Endothelial cell of hepatic sinusoid (primary cell): ENCODE results near the gene ARHGAP23.

ENCODE experiments used
- in situ Hi-C: cut with HindIII; loops from 2 replicates; pipeline ENCODE4 v1.10.0; 2017; ENCODE audit warnings: low sequenced_read_pairs

Gene ARHGAP23

GRCh38 chr17:38544175-38544838 is 116.0 kb downstream of the ARHGAP23 start:
- in situ Hi-C loops: loop anchor here (25.0 kb wide), 1 partner anchor 118 kb away; the partner anchor contains the start of gene EPOP

GRCh38 chr17:38544839-38545209 is 116.6 kb downstream of the ARHGAP23 start:
- in situ Hi-C loops: loop anchor here (25.0 kb wide), 1 partner anchor 117 kb away; the partner anchor contains the start of gene EPOP

- in situ Hi-C loops: loop anchor here (25.0 kb wide), 1 partner anchor 117 kb away; the partner anchor contains the start of gene EPOP
These were observed 117.4 kb downstream of the ARHGAP23 start for GRCh38 chr17:38545531-38546225.

- in situ Hi-C loops: loop anchor here (25.0 kb wide), 1 partner anchor 116 kb away; the partner anchor contains the start of gene EPOP
These were observed 118.1 kb downstream of the ARHGAP23 start for GRCh38 chr17:38546396-38546795.

GRCh38 chr17:38547444-38547843 is 119.2 kb downstream of the ARHGAP23 start:
- in situ Hi-C loops: loop anchor here (25.0 kb wide), 1 partner anchor 115 kb away; the partner anchor contains the start of gene EPOP

GRCh38 chr17:38549285-38549684 is 121.0 kb downstream of the ARHGAP23 start:
- in situ Hi-C loops: loop anchor here (25.0 kb wide), 1 partner anchor 113 kb away; the partner anchor contains the start of gene EPOP

GRCh38 chr17:38550661-38551060 is 122.4 kb downstream of the ARHGAP23 start:
- in situ Hi-C loops: no loop called here

GRCh38 chr17:38551121-38551520 is 122.9 kb downstream of the ARHGAP23 start:
- in situ Hi-C loops: no loop called here

- in situ Hi-C loops: no loop called here
These were observed 124.1 kb downstream of the ARHGAP23 start for GRCh38 chr17:38552343-38552742.

- in situ Hi-C loops: no loop called here
These were observed 126.4 kb downstream of the ARHGAP23 start for GRCh38 chr17:38554430-38555350.

- in situ Hi-C loops: no loop called here
These were observed 128.0 kb downstream of the ARHGAP23 start for GRCh38 chr17:38556239-38556638.

- in situ Hi-C loops: no loop called here
These were observed 129.1 kb downstream of the ARHGAP23 start for GRCh38 chr17:38557396-38557795.

- in situ Hi-C loops: no loop called here
These were observed 129.8 kb downstream of the ARHGAP23 start for GRCh38 chr17:38557836-38558727.

GRCh38 chr17:38558728-38559050 is 130.4 kb downstream of the ARHGAP23 start:
- in situ Hi-C loops: no loop called here

GRCh38 chr17:38559051-38559879 is 131.0 kb downstream of the ARHGAP23 start:
- in situ Hi-C loops: no loop called here

- in situ Hi-C loops: no loop called here
These were observed 131.6 kb downstream of the ARHGAP23 start for GRCh38 chr17:38559880-38560230.

- in situ Hi-C loops: no loop called here
These were observed 132.4 kb downstream of the ARHGAP23 start for GRCh38 chr17:38560503-38561318.

- in situ Hi-C loops: no loop called here
These were observed 133.4 kb downstream of the ARHGAP23 start for GRCh38 chr17:38561416-38562214.
